Measurements from ENCODE around the gene CLEC18B. TPM values are rescaled to one million over a fixed set of nuclear protein-coding genes. Genes with fewer than 3 reads are reported as not detected.
"Not testable (repeated sequence)": the region's sequence is repeated elsewhere in the genome, so short reads cannot be mapped to it uniquely, and the experiment has no call there.

CLEC18B gene
- total and polyA plus RNA-seq, 4 donors, result 0.21 to 1.3 (median 0.43) TPM; not detected in 1

DNA sequence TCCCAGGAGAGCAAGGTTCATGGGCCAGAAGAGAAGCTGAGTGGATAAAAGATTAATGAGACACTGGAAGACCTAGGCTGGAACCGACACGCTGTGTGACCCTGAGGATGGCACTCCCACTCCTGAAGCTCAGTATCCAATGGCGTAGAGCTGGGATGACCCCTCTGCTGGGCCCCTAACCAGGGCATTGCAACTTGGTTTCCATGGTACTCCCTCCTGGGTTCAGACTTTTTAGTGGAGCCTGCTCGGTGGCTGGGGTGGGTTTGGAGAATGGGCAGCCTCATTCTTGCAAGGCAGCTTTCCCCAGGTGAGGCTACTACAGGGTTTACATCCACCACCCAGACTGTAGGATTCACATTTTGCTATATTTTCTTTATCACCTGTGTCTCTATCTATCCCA is 2.4 kb upstream of the CLEC18B start:
- not testable (repeated sequence) for H3K27me3 ChIP-seq (ENCODE audit: control insufficient read depth in 4 of 4, insufficient read depth in 4 of 4, low read length in 3 of 4); H3K9ac ChIP-seq (ENCODE audit: low read depth in 1 of 2, low read length in 2 of 2); H3K36me3 ChIP-seq (ENCODE audit: control insufficient read depth in 4 of 4, insufficient read depth in 3 of 4, low read depth in 1 of 4, low read length in 3 of 4); H3K4me3 ChIP-seq (ENCODE audit: low read depth in 1 of 3, low read length in 3 of 3); DNase-seq (ENCODE audit: low spot score); H3K27ac ChIP-seq (ENCODE audit: low read depth in 1 of 2, low read length in 2 of 2); H3K4me1 ChIP-seq (ENCODE audit: control insufficient read depth in 4 of 4, insufficient read depth in 4 of 4, low read length in 3 of 4); H3K9me3 ChIP-seq (ENCODE audit: control insufficient read depth in 4 of 4, low read length in 3 of 4)
- WGBS, result 97% methylated on average over 4 of the region's 4 CpGs

DNA sequence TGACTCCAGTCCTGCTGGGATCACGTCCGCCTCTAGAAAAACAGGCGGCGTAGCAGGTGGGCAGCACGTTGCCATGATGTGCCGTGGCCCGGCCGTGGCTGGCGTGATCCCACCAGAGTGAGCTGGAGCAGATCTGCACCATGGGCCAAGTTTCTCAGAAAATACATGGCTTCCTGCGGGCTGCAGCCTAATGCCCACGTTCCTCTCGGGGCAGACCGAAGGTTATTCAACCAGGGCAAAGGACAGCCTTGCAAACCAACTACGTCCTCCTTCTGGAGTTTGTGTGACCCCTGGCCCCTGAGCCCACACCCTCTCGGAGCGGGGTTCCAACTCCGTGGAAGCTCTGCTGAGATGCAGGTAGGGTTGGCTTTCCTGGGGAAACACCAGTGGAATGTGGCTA is 808 bp upstream of the CLEC18B start:
- H3K36me3 ChIP-seq (ENCODE audit: control insufficient read depth in 4 of 4, insufficient read depth in 3 of 4, low read depth in 1 of 4, low read length in 3 of 4); DNase-seq (ENCODE audit: low spot score); H3K4me1 ChIP-seq (ENCODE audit: control insufficient read depth in 4 of 4, insufficient read depth in 4 of 4, low read length in 3 of 4); H3K9me3 ChIP-seq (ENCODE audit: control insufficient read depth in 4 of 4, low read length in 3 of 4); H3K27me3 ChIP-seq (ENCODE audit: control insufficient read depth in 4 of 4, insufficient read depth in 4 of 4, low read length in 3 of 4); H3K4me3 ChIP-seq (ENCODE audit: low read depth in 1 of 3, low read length in 3 of 3); H3K27ac ChIP-seq (ENCODE audit: low read depth in 1 of 2, low read length in 2 of 2); H3K9ac ChIP-seq (ENCODE audit: low read depth in 1 of 2, low read length in 2 of 2): not testable (repeated sequence)
- WGBS, result 74% methylated on average over 6 of the region's 17 CpGs

DNA sequence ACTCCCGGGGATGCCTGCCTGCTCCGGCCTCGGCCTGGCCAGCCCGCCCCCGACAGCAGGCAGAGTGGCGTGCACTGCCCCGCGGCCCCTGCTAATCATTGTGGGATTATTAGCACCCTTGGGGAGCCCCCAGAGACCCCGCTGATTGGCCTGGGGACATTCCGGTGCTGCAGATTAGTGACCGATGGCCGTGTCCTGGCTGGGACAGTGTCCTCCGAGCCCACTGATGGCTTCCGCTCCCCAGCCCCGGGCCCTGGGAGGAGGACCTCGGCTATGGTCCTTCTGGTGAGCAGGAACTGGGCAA is 156 bp upstream of the CLEC18B start:
- H3K9ac ChIP-seq (ENCODE audit: low read depth in 1 of 2, low read length in 2 of 2); H3K4me1 ChIP-seq (ENCODE audit: control insufficient read depth in 4 of 4, insufficient read depth in 4 of 4, low read length in 3 of 4); H3K4me3 ChIP-seq (ENCODE audit: low read depth in 1 of 3, low read length in 3 of 3); H3K27ac ChIP-seq (ENCODE audit: low read depth in 1 of 2, low read length in 2 of 2); H3K9me3 ChIP-seq (ENCODE audit: control insufficient read depth in 4 of 4, low read length in 3 of 4); DNase-seq (ENCODE audit: low spot score); H3K36me3 ChIP-seq (ENCODE audit: control insufficient read depth in 4 of 4, insufficient read depth in 3 of 4, low read depth in 1 of 4, low read length in 3 of 4); H3K27me3 ChIP-seq (ENCODE audit: control insufficient read depth in 4 of 4, insufficient read depth in 4 of 4, low read length in 3 of 4): not testable (repeated sequence)
- 90% methylated on average over 7 of the region's 16 CpGs for WGBS

DNA sequence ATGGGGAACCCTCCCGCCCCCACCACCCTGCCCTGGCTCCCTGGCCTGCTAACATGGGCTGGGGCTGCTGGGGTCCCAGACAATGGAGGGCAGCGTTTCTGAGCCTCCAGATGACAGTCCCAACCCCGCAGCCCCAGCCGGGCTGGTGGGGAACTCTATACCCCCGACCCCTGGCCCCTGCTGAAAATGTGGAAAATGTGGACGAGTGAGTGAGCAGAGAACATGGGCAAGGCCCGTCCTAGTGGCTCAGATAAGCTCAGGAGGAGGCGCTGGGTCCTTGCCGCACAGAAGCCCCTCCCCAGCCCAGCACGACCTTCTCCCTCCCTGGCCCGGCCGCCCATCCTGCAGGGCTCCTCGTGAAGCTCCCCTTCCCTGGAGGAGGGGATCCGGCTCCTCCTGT is 1.5 kb downstream of the CLEC18B start:
- 84% methylated on average over 8 of the region's 14 CpGs for WGBS
- H3K27ac ChIP-seq (ENCODE audit: low read depth in 1 of 2, low read length in 2 of 2); DNase-seq (ENCODE audit: low spot score); H3K4me1 ChIP-seq (ENCODE audit: control insufficient read depth in 4 of 4, insufficient read depth in 4 of 4, low read length in 3 of 4); H3K9me3 ChIP-seq (ENCODE audit: control insufficient read depth in 4 of 4, low read length in 3 of 4); H3K9ac ChIP-seq (ENCODE audit: low read depth in 1 of 2, low read length in 2 of 2); H3K27me3 ChIP-seq (ENCODE audit: control insufficient read depth in 4 of 4, insufficient read depth in 4 of 4, low read length in 3 of 4); H3K4me3 ChIP-seq (ENCODE audit: low read depth in 1 of 3, low read length in 3 of 3); H3K36me3 ChIP-seq (ENCODE audit: control insufficient read depth in 4 of 4, insufficient read depth in 3 of 4, low read depth in 1 of 4, low read length in 3 of 4): not testable (repeated sequence)

- H3K9me3 ChIP-seq (ENCODE audit: control insufficient read depth in 4 of 4, low read length in 3 of 4); H3K4me3 ChIP-seq (ENCODE audit: low read depth in 1 of 3, low read length in 3 of 3); H3K36me3 ChIP-seq (ENCODE audit: control insufficient read depth in 4 of 4, insufficient read depth in 3 of 4, low read depth in 1 of 4, low read length in 3 of 4); H3K4me1 ChIP-seq (ENCODE audit: control insufficient read depth in 4 of 4, insufficient read depth in 4 of 4, low read length in 3 of 4); H3K27ac ChIP-seq (ENCODE audit: low read depth in 1 of 2, low read length in 2 of 2); H3K9ac ChIP-seq (ENCODE audit: low read depth in 1 of 2, low read length in 2 of 2); DNase-seq (ENCODE audit: low spot score); H3K27me3 ChIP-seq (ENCODE audit: control insufficient read depth in 4 of 4, insufficient read depth in 4 of 4, low read length in 3 of 4): not testable (repeated sequence)
- 96% methylated on average over 13 of the region's 15 CpGs for WGBS
Observed at GRCh38 chr16:74417897-74418296, 3.4 kb downstream of the CLEC18B start.

- not testable (repeated sequence) for H3K9me3 ChIP-seq (ENCODE audit: control insufficient read depth in 4 of 4, low read length in 3 of 4); H3K4me1 ChIP-seq (ENCODE audit: control insufficient read depth in 4 of 4, insufficient read depth in 4 of 4, low read length in 3 of 4); H3K36me3 ChIP-seq (ENCODE audit: control insufficient read depth in 4 of 4, insufficient read depth in 3 of 4, low read depth in 1 of 4, low read length in 3 of 4); H3K4me3 ChIP-seq (ENCODE audit: low read depth in 1 of 3, low read length in 3 of 3); H3K27me3 ChIP-seq (ENCODE audit: control insufficient read depth in 4 of 4, insufficient read depth in 4 of 4, low read length in 3 of 4); DNase-seq (ENCODE audit: low spot score); H3K9ac ChIP-seq (ENCODE audit: low read depth in 1 of 2, low read length in 2 of 2); H3K27ac ChIP-seq (ENCODE audit: low read depth in 1 of 2, low read length in 2 of 2)
- WGBS, result 84% methylated on average over 7 of the region's 7 CpGs
Observed at GRCh38 chr16:74413920-74414319, 7.4 kb downstream of the CLEC18B start.

DNA sequence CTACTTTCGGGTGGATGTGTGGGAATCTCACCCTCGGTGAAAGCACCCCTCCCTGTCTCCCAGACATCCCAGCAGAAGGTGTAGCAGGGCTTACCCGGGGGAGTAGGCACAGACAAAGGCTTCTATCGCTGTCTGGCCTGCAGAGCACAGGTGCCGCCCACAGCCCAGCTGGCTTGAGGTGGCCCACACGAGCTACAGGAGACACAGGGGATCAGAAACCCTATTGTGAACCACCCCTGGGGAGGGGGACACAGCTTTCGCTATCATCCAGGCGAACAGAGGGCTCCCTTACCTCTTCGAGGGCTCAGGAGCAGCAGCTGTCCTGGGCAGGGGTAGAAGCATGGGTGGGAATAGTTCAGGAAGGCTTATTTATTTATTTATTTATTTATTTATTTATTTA is 7.8 kb downstream of the CLEC18B start:
- not testable (repeated sequence) for H3K36me3 ChIP-seq (ENCODE audit: control insufficient read depth in 4 of 4, insufficient read depth in 3 of 4, low read depth in 1 of 4, low read length in 3 of 4); H3K27ac ChIP-seq (ENCODE audit: low read depth in 1 of 2, low read length in 2 of 2); H3K9me3 ChIP-seq (ENCODE audit: control insufficient read depth in 4 of 4, low read length in 3 of 4); DNase-seq (ENCODE audit: low spot score); H3K4me3 ChIP-seq (ENCODE audit: low read depth in 1 of 3, low read length in 3 of 3); H3K27me3 ChIP-seq (ENCODE audit: control insufficient read depth in 4 of 4, insufficient read depth in 4 of 4, low read length in 3 of 4); H3K9ac ChIP-seq (ENCODE audit: low read depth in 1 of 2, low read length in 2 of 2); H3K4me1 ChIP-seq (ENCODE audit: control insufficient read depth in 4 of 4, insufficient read depth in 4 of 4, low read length in 3 of 4)
- WGBS, result 95% methylated on average over 9 of the region's 9 CpGs

- not testable (repeated sequence) for H3K36me3 ChIP-seq (ENCODE audit: control insufficient read depth in 4 of 4, insufficient read depth in 3 of 4, low read depth in 1 of 4, low read length in 3 of 4); H3K4me3 ChIP-seq (ENCODE audit: low read depth in 1 of 3, low read length in 3 of 3); H3K27me3 ChIP-seq (ENCODE audit: control insufficient read depth in 4 of 4, insufficient read depth in 4 of 4, low read length in 3 of 4); H3K9me3 ChIP-seq (ENCODE audit: control insufficient read depth in 4 of 4, low read length in 3 of 4); H3K4me1 ChIP-seq (ENCODE audit: control insufficient read depth in 4 of 4, insufficient read depth in 4 of 4, low read length in 3 of 4); DNase-seq (ENCODE audit: low spot score); H3K9ac ChIP-seq (ENCODE audit: low read depth in 1 of 2, low read length in 2 of 2); H3K27ac ChIP-seq (ENCODE audit: low read depth in 1 of 2, low read length in 2 of 2)
- WGBS, result 85% methylated on average over 7 of the region's 10 CpGs
Observed at GRCh38 chr16:74412775-74413390, 8.4 kb downstream of the CLEC18B start.

DNA sequence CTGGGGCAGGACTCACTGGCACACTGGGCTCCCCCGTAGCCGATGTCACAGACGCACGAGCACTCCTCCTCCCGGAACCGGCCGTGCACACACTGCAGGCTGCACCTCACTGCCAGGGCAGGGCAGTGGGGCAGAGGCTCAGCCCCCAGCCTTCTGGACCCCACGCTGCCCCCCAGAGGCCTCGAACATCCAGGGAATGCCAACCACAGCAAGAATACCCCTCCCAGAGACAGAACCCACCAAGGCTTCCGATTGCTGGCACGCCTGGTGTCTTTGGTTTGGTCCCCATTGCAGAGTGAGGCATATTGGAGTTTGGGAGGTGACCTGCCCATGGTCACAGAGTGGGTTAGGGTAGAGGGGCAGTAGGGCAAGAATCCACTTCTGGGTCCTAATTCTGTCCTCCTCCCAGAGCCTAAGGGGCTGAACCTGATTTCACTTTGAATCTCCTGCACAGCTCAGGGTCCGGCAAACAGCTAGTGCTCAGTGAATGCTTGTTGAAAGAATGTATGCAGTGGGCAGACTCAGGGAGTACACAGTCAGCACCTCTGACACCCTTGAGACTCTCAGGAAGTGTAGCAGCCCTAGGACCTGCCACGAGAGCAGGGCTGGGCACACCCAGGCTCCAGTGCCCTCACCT is 9.0 kb downstream of the CLEC18B start:
- 72% methylated on average over 5 of the region's 13 CpGs for WGBS
- not testable (repeated sequence) for H3K27me3 ChIP-seq (ENCODE audit: control insufficient read depth in 4 of 4, insufficient read depth in 4 of 4, low read length in 3 of 4); H3K36me3 ChIP-seq (ENCODE audit: control insufficient read depth in 4 of 4, insufficient read depth in 3 of 4, low read depth in 1 of 4, low read length in 3 of 4); H3K4me3 ChIP-seq (ENCODE audit: low read depth in 1 of 3, low read length in 3 of 3); H3K9me3 ChIP-seq (ENCODE audit: control insufficient read depth in 4 of 4, low read length in 3 of 4); H3K27ac ChIP-seq (ENCODE audit: low read depth in 1 of 2, low read length in 2 of 2); DNase-seq (ENCODE audit: low spot score); H3K4me1 ChIP-seq (ENCODE audit: control insufficient read depth in 4 of 4, insufficient read depth in 4 of 4, low read length in 3 of 4); H3K9ac ChIP-seq (ENCODE audit: low read depth in 1 of 2, low read length in 2 of 2)

Measured in liver (tissue), 9 donors.